Mucosa of stomach (tissue), 1 donor: ENCODE results near the gene PLD5.

ENCODE experiments used
- H3K27me3 ChIP-seq: one replicate; pipeline ENCODE4 v1.7.0; 2013; ENCODE audit warnings: mild to moderate bottlenecking, low read length; ENCODE audit not compliant: control insufficient read depth, insufficient read depth
- H3K36me3 ChIP-seq: one replicate; pipeline ENCODE4 v1.7.0; 2013; ENCODE audit warnings: low read length; ENCODE audit not compliant: control insufficient read depth, insufficient read depth
- H3K4me1 ChIP-seq: one replicate; pipeline ENCODE4 v1.7.0; 2013; ENCODE audit warnings: mild to moderate bottlenecking, low read length; ENCODE audit not compliant: control insufficient read depth, insufficient read depth
- H3K4me3 ChIP-seq: one replicate; pipeline ENCODE4 v1.7.0; 2013; ENCODE audit warnings: low read length
- H3K9ac ChIP-seq: one replicate; pipeline ENCODE4 v1.7.0; 2013; ENCODE audit warnings: mild to moderate bottlenecking, low read length, moderate library complexity
- H3K9me3 ChIP-seq: one replicate; pipeline ENCODE4 v1.7.0; 2013; ENCODE audit warnings: mild to moderate bottlenecking, low read length, moderate library complexity; ENCODE audit not compliant: control insufficient read depth
- donor health status: Pancreatic carcinoma.

PLD5 gene

GRCh38 chr1:242524571-242525359 is at the start of gene PLD5:
Gene PLD5, minus strand, starts transcription at chr1:242524697.
- peaks cover 30% of the 10 kb centered on the region for H3K27me3 ChIP-seq
- no peak within 1 kb of the TSS for H3K9ac ChIP-seq
- peaks cover 4% of the 10 kb centered on the region for H3K4me1 ChIP-seq
- no peaks in the 10 kb centered on the region for H3K36me3 ChIP-seq
- no peaks in the 10 kb centered on the region for H3K9me3 ChIP-seq
- no peak within 1 kb of the TSS for H3K4me3 ChIP-seq

- Histone ChIP-seq H3K9me3 (no peaks in the 10 kb centered on the region), H3K9ac (no peak overlapping the region), H3K27me3 (no peaks in the 10 kb centered on the region), H3K4me3 (no peak overlapping the region), H3K4me1 (no peaks in the 10 kb centered on the region), H3K36me3 (no peaks in the 10 kb centered on the region)
These were observed 45.4 kb upstream of the PLD5 start for GRCh38 chr1:242569867-242570266.

DNA sequence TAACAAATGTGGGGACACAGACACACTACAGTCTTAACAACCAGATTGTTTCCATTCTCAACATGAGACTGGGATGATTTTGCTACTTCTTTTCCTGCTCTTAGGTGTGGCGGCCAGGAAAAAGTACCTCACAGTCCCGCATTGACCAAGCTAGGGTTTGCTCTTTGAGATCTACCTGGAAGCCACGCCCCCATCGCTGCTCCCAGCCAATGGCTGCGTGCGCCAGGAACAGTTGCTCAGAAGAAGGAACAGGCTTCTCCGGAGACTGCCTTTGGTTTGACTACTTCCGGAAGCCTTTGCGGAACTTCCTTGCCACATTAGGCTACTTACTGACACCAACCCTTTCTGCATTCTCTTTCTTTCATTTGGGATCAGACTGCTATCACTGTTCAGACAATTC is 44.2 kb upstream of the PLD5 start:
- Histone ChIP-seq H3K36me3 (no peaks in the 10 kb centered on the region), H3K4me1 (no peaks in the 10 kb centered on the region), H3K9ac (no peak overlapping the region), H3K27me3 (no peaks in the 10 kb centered on the region), H3K4me3 (no peak overlapping the region), H3K9me3 (no peaks in the 10 kb centered on the region)

- Histone ChIP-seq H3K27me3 (no peaks in the 10 kb centered on the region), H3K4me3 (no peak overlapping the region), H3K9ac (no peak overlapping the region), H3K9me3 (no peaks in the 10 kb centered on the region), H3K4me1 (no peaks in the 10 kb centered on the region), H3K36me3 (no peaks in the 10 kb centered on the region)
These were observed 43.1 kb upstream of the PLD5 start for GRCh38 chr1:242567596-242567995.

DNA sequence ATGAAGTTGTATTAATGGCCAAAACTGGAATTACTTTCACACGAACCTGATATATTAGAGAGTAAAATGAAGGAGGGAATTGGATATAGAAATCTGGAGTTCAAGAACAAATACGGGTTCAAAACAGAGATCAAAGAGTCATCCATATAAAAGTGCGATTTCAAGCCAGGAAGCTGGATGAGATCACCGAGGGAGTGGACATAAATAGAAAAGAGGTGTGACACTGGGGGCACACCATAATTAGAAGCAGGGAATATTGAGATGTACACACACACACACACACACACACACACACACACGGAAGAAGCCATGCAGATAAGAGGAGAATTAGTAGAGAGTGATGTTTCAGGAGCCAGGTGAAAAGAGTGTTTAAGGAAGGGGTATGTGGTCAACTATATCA is 32.3 kb upstream of the PLD5 start:
- Histone ChIP-seq H3K27me3 (no peaks in the 10 kb centered on the region), H3K9me3 (no peaks in the 10 kb centered on the region), H3K4me1 (no peaks in the 10 kb centered on the region), H3K9ac (no peak overlapping the region), H3K36me3 (no peaks in the 10 kb centered on the region), H3K4me3 (no peak overlapping the region)

DNA sequence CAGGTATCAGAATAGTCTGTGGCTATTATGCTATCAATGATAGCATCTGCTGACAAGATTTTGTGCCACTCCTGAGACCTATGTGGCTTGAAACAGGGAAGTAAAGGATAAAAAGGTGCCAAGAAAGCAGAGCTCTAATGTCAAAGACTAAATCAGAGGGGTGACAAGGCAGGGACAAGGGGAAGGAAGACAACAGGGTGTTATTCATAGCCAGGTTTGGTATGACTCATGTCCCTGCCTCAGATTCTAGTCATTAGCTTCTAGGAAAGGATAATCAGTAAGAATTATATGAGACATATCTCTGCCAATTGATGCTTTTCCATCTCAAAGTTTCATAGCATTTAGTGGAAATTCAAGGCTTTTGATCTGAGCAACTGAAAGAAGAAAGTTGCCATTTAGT is 31.8 kb upstream of the PLD5 start:
- no peaks in the 10 kb centered on the region for H3K4me1 ChIP-seq
- no peaks in the 10 kb centered on the region for H3K27me3 ChIP-seq
- H3K9me3 ChIP-seq, result no peaks in the 10 kb centered on the region
- H3K4me3 ChIP-seq, result no peak overlapping the region
- H3K36me3 ChIP-seq, result no peaks in the 10 kb centered on the region
- no peak overlapping the region for H3K9ac ChIP-seq

DNA sequence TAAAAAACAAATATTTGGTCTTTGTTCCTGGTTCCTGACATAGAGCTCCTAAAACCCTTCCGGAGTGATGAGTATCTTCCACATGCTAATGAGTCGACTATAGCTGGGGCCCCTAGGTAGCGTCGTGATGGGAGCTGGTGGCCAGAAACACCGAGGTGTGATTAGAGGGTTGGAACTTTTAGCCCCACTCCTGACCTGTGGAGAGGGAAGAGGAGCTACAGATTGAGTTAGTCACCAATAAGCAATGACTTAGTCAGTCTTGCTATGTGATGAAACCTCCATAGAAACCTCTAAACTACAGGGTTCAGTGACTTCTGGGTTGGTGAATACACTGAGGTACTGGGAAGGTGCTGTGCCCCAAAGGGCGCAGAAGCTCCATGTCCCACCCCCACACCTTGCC is 30.1 kb upstream of the PLD5 start:
- Histone ChIP-seq H3K27me3 (no peaks in the 10 kb centered on the region), H3K9me3 (no peaks in the 10 kb centered on the region), H3K4me1 (no peaks in the 10 kb centered on the region), H3K4me3 (no peak overlapping the region), H3K36me3 (no peaks in the 10 kb centered on the region), H3K9ac (no peak overlapping the region)

DNA sequence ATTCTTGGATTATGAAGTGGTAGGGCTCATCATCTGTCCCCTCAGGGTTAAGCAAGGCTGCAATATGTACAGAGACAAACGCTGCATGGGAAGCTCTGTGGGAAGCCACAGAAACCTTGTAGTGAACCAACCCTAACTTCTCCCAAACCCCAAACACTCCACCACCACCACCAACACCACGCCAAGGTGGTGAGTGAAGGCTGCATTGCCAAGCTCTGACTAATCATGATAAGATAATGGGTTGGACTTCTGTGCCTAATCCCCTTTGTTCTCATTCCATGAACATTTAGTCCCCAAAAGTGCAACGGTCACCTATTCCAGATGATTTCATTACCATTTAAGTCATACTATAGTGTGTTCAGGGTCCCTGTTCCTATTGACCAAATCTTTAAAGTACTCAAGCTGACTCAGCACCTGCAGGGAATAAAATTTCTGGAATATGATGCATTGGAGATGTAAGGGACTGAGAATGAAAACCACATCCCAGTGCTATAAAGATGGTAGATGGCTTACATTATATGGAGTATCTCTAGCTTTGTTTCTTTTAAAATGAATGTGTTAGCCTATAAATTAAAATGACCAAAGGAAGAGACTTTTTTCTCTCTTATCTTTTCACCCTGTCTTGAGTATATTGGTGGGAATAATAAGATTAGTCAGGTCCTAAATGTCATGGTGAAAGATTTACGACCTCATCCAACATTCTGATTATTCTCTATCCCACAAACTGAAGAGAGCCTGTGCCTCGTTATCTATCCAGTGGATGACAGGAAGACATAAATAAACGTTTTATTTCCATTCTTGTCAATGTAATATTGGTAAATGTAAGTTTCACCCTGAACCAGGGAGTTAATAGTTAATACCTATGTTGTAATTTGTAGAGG is 22.6 kb upstream of the PLD5 start:
- no peaks in the 10 kb centered on the region for H3K27me3 ChIP-seq
- no peak overlapping the region for H3K9ac ChIP-seq
- no peaks in the 10 kb centered on the region for H3K4me1 ChIP-seq
- H3K36me3 ChIP-seq, result no peaks in the 10 kb centered on the region
- H3K9me3 ChIP-seq, result no peaks in the 10 kb centered on the region
- no peak overlapping the region for H3K4me3 ChIP-seq

DNA sequence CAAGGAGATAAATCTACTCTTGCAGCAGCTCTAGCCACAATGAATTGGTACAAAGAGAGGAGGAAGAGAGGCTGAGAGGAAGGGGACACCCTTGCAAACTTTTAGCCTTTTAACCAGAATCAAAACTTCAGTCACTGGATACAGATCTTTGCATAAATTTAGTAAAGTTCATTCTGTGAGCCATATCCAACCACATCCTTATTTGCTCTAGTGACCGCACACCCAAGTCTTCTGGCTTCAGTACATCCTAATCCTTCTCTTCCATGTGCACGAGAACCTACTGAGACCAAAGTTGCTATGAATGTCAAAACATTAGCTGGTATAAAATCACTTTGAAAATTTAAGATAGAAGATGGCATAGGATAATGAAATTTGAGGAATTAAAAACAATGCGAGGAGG is 21.9 kb upstream of the PLD5 start:
- no peaks in the 10 kb centered on the region for H3K4me1 ChIP-seq
- no peak overlapping the region for H3K9ac ChIP-seq
- H3K36me3 ChIP-seq, result no peaks in the 10 kb centered on the region
- no peak overlapping the region for H3K4me3 ChIP-seq
- no peaks in the 10 kb centered on the region for H3K27me3 ChIP-seq
- no peaks in the 10 kb centered on the region for H3K9me3 ChIP-seq

- H3K4me1 ChIP-seq, result no peaks in the 10 kb centered on the region
- no peaks in the 10 kb centered on the region for H3K27me3 ChIP-seq
- H3K9me3 ChIP-seq, result no peaks in the 10 kb centered on the region
- no peak overlapping the region for H3K9ac ChIP-seq
- H3K4me3 ChIP-seq, result no peak overlapping the region
- no peaks in the 10 kb centered on the region for H3K36me3 ChIP-seq
These were observed 19.6 kb upstream of the PLD5 start for GRCh38 chr1:242544071-242544470.

- no peaks in the 10 kb centered on the region for H3K9me3 ChIP-seq
- H3K27me3 ChIP-seq, result no peaks in the 10 kb centered on the region
- no peak overlapping the region for H3K4me3 ChIP-seq
- no peaks in the 10 kb centered on the region for H3K36me3 ChIP-seq
- no peaks in the 10 kb centered on the region for H3K4me1 ChIP-seq
- H3K9ac ChIP-seq, result no peak overlapping the region
These were observed 17.8 kb upstream of the PLD5 start for GRCh38 chr1:242542271-242542670.

DNA sequence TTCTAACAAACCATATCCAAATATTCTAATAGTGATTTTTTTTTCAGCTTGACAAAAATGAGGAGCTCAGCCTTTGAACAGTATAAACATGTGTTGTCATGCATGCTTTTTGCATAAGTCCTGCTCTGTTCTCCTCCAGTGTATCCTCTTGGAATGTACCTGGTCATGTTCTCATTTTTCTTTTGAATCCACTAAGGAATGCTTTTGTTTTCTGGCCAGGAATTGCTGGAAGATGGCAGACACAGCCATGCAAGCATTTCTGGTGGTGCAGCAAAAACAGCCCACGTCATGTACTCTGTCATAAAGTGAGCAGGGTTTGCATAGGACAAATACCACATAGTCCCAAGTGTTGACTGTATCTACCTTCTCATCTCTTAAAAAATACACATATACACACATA is 11.5 kb upstream of the PLD5 start:
- Histone ChIP-seq H3K27me3 (no peaks in the 10 kb centered on the region), H3K36me3 (no peaks in the 10 kb centered on the region), H3K4me3 (no peak overlapping the region), H3K9ac (no peak overlapping the region), H3K9me3 (no peaks in the 10 kb centered on the region), H3K4me1 (no peaks in the 10 kb centered on the region)
